WTC11 (cell line): ENCODE results near the gene IGFBP4. TPM values are rescaled to one million over a fixed set of nuclear protein-coding genes. Genes with fewer than 3 reads are reported as not detected.

Experiments
- ATAC-seq: fragments of 200-7000 bp; cut with Tn5 transposase; 2 replicates; pipeline ENCODE4 v1.10.0; 2021; ENCODE audit warnings: mild to moderate bottlenecking, moderate library complexity
- CTCF ChIA-PET: fragments of 300-600 bp; sonication (Branson Sonifier 250); formaldehyde crosslinking; loops from one replicate; lab custom pipeline; 2021; ENCODE audit warnings: antibody characterized with exemption; lab: Charles Lee
- POLR2A ChIA-PET: fragments of 350-600 bp; sonication (Branson Sonifier 250); formaldehyde crosslinking; loops from one replicate; lab custom pipeline; 2021; ENCODE audit warnings: antibody characterized with exemption; lab: Charles Lee
- DNase-seq: peaks from one replicate; pipeline ENCODE4 v3.0.0; 2021; ENCODE audit warnings: low spot score
- H3K27ac Mint-ChIP-seq: 2 replicates; pipeline ENCODE4 v1.8.0; 2021; ENCODE audit warnings: mixed read lengths
- H3K27me3 Mint-ChIP-seq: 2 replicates; pipeline ENCODE4 v1.8.0; 2021; ENCODE audit warnings: low read depth, mild to moderate bottlenecking, moderate library complexity, mixed read lengths
- H3K36me3 Mint-ChIP-seq: 2 replicates; pipeline ENCODE4 v1.8.0; 2021; ENCODE audit warnings: mixed read lengths
- H3K4me1 Mint-ChIP-seq: 2 replicates; pipeline ENCODE4 v1.8.0; 2022; ENCODE audit warnings: mixed read lengths
- H3K4me3 Mint-ChIP-seq: 2 replicates; pipeline ENCODE4 v1.8.0; 2021; ENCODE audit warnings: mild to moderate bottlenecking, moderate library complexity, mixed read lengths
- H3K9me3 Mint-ChIP-seq: 2 replicates; pipeline ENCODE4 v1.8.0; 2021; ENCODE audit warnings: mixed read lengths
- ARID4B ChIP-seq: sonication (generic); formaldehyde crosslinking; IDR thresholded peaks from 2 replicates; pipeline ENCODE4 v1.8.0; 2023; ENCODE audit warnings: missing genetic modification reagents, mild to moderate bottlenecking, borderline replicate concordance
- ATF6 ChIP-seq: sonication (generic); formaldehyde crosslinking; IDR thresholded peaks from 2 replicates; pipeline ENCODE4 v1.8.1; 2023; ENCODE audit warnings: mild to moderate bottlenecking, missing genetic modification reagents
- ETV6 ChIP-seq: sonication (generic); formaldehyde crosslinking; IDR thresholded peaks from 2 replicates; pipeline ENCODE4 v1.8.1; 2022; ENCODE audit warnings: mild to moderate bottlenecking, missing genetic modification reagents
- FOXP1 ChIP-seq: sonication (generic); formaldehyde crosslinking; IDR thresholded peaks from 2 replicates; pipeline ENCODE4 v1.8.0; 2022; ENCODE audit warnings: missing genetic modification reagents, mild to moderate bottlenecking, moderate library complexity, borderline replicate concordance
- GABPB1 ChIP-seq: sonication (generic); formaldehyde crosslinking; IDR thresholded peaks from 2 replicates; pipeline ENCODE4 v1.8.1; 2023; ENCODE audit warnings: mild to moderate bottlenecking, missing genetic modification reagents
- GTF2I ChIP-seq: fragments of 250-450 bp; sonication (Bioruptor Pico); conservative IDR thresholded peaks from 2 replicates; pipeline ENCODE4 v1.4.0; 2021; ENCODE audit warnings: mild to moderate bottlenecking
- MXD4 ChIP-seq: fragments of 250-450 bp; sonication (Bioruptor Pico); IDR thresholded peaks from 2 replicates; pipeline ENCODE4 v1.8.0; 2021; ENCODE audit warnings: mild to moderate bottlenecking, moderate library complexity, borderline replicate concordance
- SOX15 ChIP-seq: fragments of 250-450 bp; sonication (Bioruptor Pico); IDR thresholded peaks from 2 replicates; pipeline ENCODE4 v1.9.0; 2021; ENCODE audit warnings: mild to moderate bottlenecking
- USF2 ChIP-seq: sonication (generic); formaldehyde crosslinking; IDR thresholded peaks from 2 replicates; pipeline ENCODE4 v1.8.1; 2023; ENCODE audit warnings: mild to moderate bottlenecking, missing genetic modification reagents, moderate library complexity
- ZNF219 ChIP-seq: sonication (generic); formaldehyde crosslinking; IDR thresholded peaks from 2 replicates; pipeline ENCODE4 v1.8.0; 2023; ENCODE audit warnings: missing genetic modification reagents, mild to moderate bottlenecking, borderline replicate concordance
- ZNF416 ChIP-seq: fragments of 250-450 bp; sonication (Bioruptor Pico); IDR thresholded peaks from 2 replicates; pipeline ENCODE4 v1.9.0; 2021; ENCODE audit warnings: mild to moderate bottlenecking, inconsistent platforms
- ZNF423 ChIP-seq: fragments of 250-450 bp; sonication (Bioruptor Pico); IDR thresholded peaks from 2 replicates; pipeline ENCODE4 v2.1.2; 2022; ENCODE audit warnings: mild to moderate bottlenecking, moderate library complexity
- total RNA-seq: library from RNA; stranded (reverse); gene quantifications from 3 replicates; pipeline ENCODE4 v1.2.3, GENCODE V29; 2021

The IGFBP4 gene
- total RNA-seq, 1 experiment from 2014 or later: 172 TPM

DNA sequence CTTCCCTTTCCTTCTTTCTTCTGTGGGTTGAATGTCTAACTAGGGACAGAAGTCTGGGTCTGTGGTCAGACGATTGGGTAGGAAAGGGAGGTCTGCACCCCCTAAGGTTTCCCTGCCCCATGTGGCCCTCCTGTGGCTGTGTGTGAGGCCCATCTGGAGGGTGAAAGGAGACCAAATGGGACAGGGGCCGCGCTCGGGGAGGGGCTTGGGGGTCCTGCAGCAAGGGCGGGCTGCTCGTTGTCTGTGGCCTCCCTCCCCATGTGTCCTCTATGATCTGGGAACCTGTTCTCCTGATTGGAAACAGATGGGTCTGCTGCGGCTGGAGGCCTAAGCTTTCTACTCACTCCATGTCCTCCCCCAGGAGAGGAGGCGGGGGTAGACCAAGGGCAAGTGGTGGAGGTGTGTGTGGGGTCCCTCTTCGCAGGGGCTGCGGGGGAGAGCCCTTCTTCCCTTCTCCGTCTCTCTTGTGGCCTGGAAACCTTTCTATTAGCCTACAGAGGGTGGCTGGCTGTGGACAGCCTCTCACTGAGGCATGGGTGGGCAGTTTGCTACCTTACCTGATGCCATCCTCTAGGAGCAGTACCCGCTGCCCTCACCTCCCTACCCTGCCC, 18.6 kb downstream of the IGFBP4 start:
- ATAC-seq (no peak), DNase-seq (no peak)
- ChIA-PET CTCF (interaction anchor here (1.1 to 1.6 kb wide), 2 partner anchors 14 to 72 kb away, joined by 4 to 6 read pairs; no protein-coding TSS in a partner anchor), POLR2A (no interaction called here)
- Mint-ChIP-seq H3K36me3 (peaks cover 3% of the 10 kb centered on the region; the same call in 1 of the 2 replicates), H3K9me3 (0 out of 2 replicates have a peak, but pooled peaks cover 4% of the 10 kb centered on the region), H3K4me3 (no peak overlapping the region), H3K27me3 (peaks cover 3% of the 10 kb centered on the region), H3K27ac (no peak overlapping the region), H3K4me1 (peaks cover 79% of the 10 kb centered on the region)
- no peak for TF ChIP-seq ETV6 (CRISPR knock-in tag)
- TF ChIP-seq FOXP1: no peak

DNA sequence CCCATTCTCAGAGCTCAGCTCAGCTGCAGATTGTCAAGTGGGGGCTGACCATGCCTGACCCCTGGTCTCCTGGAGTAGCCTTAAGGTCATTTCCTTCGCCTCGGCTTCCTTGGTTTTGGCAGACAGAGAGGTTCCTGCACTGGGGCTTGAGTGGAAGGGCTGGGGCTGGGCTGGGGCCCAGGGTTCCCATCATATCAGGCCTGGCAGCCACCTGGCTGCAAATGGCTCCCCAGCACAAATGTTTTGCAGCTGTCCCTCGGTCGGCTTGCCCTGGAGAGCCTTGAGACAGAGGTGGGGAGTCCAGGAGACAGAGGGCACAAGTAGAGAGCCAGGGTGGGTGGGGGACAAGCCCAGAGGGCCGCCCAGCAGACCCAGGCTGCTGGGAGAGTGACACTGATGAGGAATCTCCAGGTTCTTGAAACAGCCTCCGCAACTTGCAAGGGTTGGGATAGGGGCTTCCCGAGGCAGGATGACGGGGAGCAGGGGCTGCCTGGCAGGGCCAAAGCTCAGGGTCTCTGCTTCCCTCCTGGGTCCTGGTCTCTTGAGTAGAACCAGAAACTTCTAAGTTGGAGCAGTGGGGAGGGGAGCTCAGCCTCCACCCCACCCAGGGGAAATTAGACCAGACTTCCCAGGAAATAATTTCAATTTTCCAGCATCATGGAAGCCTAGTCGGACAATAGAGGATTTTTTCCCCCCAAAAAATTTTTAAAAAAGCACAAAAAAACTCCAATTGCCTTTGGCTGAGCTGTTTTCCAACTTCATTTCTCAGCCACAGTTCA, 19.3 kb downstream of the IGFBP4 start:
- POLR2A ChIA-PET: interaction anchor here (0.6 kb wide), 1 partner anchor 14 kb away, joined by 3 read pairs; no protein-coding TSS in a partner anchor
- no peak for DNase-seq
- CTCF ChIA-PET: interaction anchor here (0.7 to 1.8 kb wide), 8 partner anchors 9 to 97 kb away, joined by 3 to 14 read pairs (median 4); no protein-coding TSS in a partner anchor
- Mint-ChIP-seq H3K27me3 (peaks cover 3% of the 10 kb centered on the region), H3K4me1 (peaks cover 75% of the 10 kb centered on the region), H3K4me3 (no peak overlapping the region), H3K36me3 (no peaks in the 10 kb centered on the region), H3K9me3 (0 out of 2 replicates have a peak, but pooled peaks cover 4% of the 10 kb centered on the region), H3K27ac (0 out of 2 replicates have a peak overlapping the region, but pooled peaks have one; percentile 65)
- TF ChIP-seq ZNF219 (CRISPR knock-in tag) (no peak), SOX15 (no peak), USF2 (no peak), ZNF416 (no peak), GABPB1 (CRISPR knock-in tag) (no peak), ARID4B (CRISPR knock-in tag) (no peak)
- no peak for ATAC-seq

- ATAC-seq (peak; percentile 49), DNase-seq (no peak)
- TF ChIP-seq ZNF423: no peak
- no peak for TF ChIP-seq ETV6 (CRISPR knock-in tag)
- H3K4me1 Mint-ChIP-seq: peaks cover 69% of the 10 kb centered on the region
- ChIA-PET CTCF (interaction anchor here (0.7 to 1.8 kb wide), 8 partner anchors 8 to 97 kb away, joined by 3 to 14 read pairs (median 4); no protein-coding TSS in a partner anchor), POLR2A (interaction anchor here (0.6 kb wide), 1 partner anchor 13 kb away, joined by 3 read pairs; no protein-coding TSS in a partner anchor)
- H3K36me3 Mint-ChIP-seq: no peaks in the 10 kb centered on the region
- 0 out of 2 replicates have a peak, but pooled peaks cover 4% of the 10 kb centered on the region for H3K9me3 Mint-ChIP-seq
- H3K4me3 Mint-ChIP-seq: no peak overlapping the region
- peaks cover 3% of the 10 kb centered on the region for H3K27me3 Mint-ChIP-seq
- peak overlapping the region; percentile 65 for H3K27ac Mint-ChIP-seq
Measured at GRCh38 chr17:40463122-40463550, 19.9 kb downstream of the IGFBP4 start.

DNA sequence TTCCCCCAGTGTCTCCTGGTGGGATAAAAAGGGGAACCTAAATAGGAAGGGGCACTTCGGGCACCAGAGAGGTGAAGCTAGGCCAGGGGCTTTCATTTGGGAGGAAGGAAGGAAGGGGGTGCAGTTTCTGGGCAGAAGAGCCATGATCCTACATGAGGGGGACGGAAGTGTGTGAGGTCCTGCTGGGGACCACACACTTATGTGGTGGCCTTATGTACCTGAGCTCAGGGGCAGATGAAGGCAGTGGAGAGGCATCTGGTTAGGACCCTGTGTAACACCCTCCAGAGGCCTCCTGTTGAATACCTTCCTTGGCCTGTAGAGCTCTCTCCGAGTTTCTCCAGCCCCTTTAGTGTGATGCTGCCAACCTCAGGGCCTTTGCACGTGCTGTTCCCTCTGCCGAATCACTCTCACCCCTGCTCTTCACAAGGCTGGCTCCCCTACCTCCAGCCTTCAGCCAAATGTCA, 21.2 kb downstream of the IGFBP4 start:
- POLR2A ChIA-PET: interaction anchor here (1.4 kb wide), 1 partner anchor 20 kb away, joined by 4 read pairs; no protein-coding TSS in a partner anchor
- H3K27me3 Mint-ChIP-seq: peaks cover 3% of the 10 kb centered on the region
- peaks cover 59% of the 10 kb centered on the region for H3K4me1 Mint-ChIP-seq
- TF ChIP-seq MXD4 (CRISPR knock-in tag) (0 out of 2 replicates have a peak, but pooled peaks have one; percentile 41), ATF6 (CRISPR knock-in tag) (no peak), GTF2I (peak; percentile 97)
- TF ChIP-seq, all 79 proteins: peak for 2
- CTCF ChIA-PET: interaction anchor here (0.9 to 4.4 kb wide), 11 partner anchors 12 to 110 kb away, joined by 3 to 35 read pairs (median 5); partner anchors contain the start of gene TOP2A
- DNase-seq (no peak), ATAC-seq (peak; percentile 8)
- H3K36me3 Mint-ChIP-seq: no peaks in the 10 kb centered on the region
- H3K9me3 Mint-ChIP-seq: 0 out of 2 replicates have a peak, but pooled peaks cover 4% of the 10 kb centered on the region
- H3K27ac Mint-ChIP-seq: peak overlapping the region; percentile 57
- H3K4me3 Mint-ChIP-seq: no peak overlapping the region
